OCI-LY7 (cell line): ENCODE measurements around the gene AFF3. TPM values are rescaled to one million over a fixed set of nuclear protein-coding genes. Genes with fewer than 3 reads are reported as not detected.

Source experiments
- BruUV-seq: library from RNA; stranded (reverse); fragments of 400-500 nt; replicated peaks from 2 replicates; lab custom pipeline; 2021; lab: Mats Ljungman, UMichigan
- CTCF ChIA-PET: fragments of 300-600 bp; sonication (Branson Sonifier 250); formaldehyde crosslinking; loops from one replicate; lab custom pipeline; 2022; ENCODE audit warnings: antibody characterized with exemption; ENCODE audit not compliant: unreplicated experiment; lab: Charles Lee
- POLR2A ChIA-PET: fragments of 300-600 bp; sonication (Branson Sonifier 250); formaldehyde crosslinking; loops from one replicate; lab custom pipeline; 2022; ENCODE audit warnings: antibody characterized with exemption; lab: Charles Lee
- DNase-seq: peaks from one replicate; pipeline ENCODE4 v3.0.0-alpha.2; 2015; ENCODE audit warnings: low spot score
- H2AFZ ChIP-seq: fragments of 200-600 bp; sonication (generic), shearing (Covaris generic); 2 replicates; pipeline ENCODE4 v1.6.1; 2014; ENCODE audit warnings: mild to moderate bottlenecking, antibody characterized with exemption, low read length, moderate library complexity
- H3K27ac ChIP-seq: fragments of 200-600 bp; sonication (generic); 2 replicates; pipeline ENCODE4 v1.5.1; 2014; ENCODE audit warnings: mixed run types, low read depth, mild to moderate bottlenecking, moderate library complexity, low read length, inconsistent platforms; ENCODE audit not compliant: poor library complexity, severe bottlenecking
- H3K36me3 ChIP-seq: fragments of 200-600 bp; sonication (generic); 2 replicates; pipeline ENCODE4 v1.6.1; 2014; ENCODE audit warnings: mild to moderate bottlenecking, antibody characterized with exemption, low read length, moderate library complexity, mixed read lengths; ENCODE audit not compliant: insufficient read depth
- H3K4me1 ChIP-seq: fragments of 200-600 bp; sonication (generic); 2 replicates; pipeline ENCODE4 v1.5.1; 2014; ENCODE audit warnings: mild to moderate bottlenecking, low read length; ENCODE audit not compliant: insufficient read depth, poor library complexity, severe bottlenecking
- H3K4me2 ChIP-seq: fragments of 200-600 bp; sonication (generic); 2 replicates; pipeline ENCODE4 v1.6.1; 2014; ENCODE audit warnings: mild to moderate bottlenecking, low read length
- H3K4me3 ChIP-seq: fragments of 200-600 bp; sonication (generic); 2 replicates; pipeline ENCODE4 v1.5.1; 2014; ENCODE audit warnings: mild to moderate bottlenecking, low read depth, low read length; ENCODE audit not compliant: poor library complexity, severe bottlenecking
- H3K79me2 ChIP-seq: fragments of 200-600 bp; sonication (generic); 2 replicates; pipeline ENCODE4 v1.6.1; 2016; ENCODE audit warnings: low read depth, mild to moderate bottlenecking, low read length, moderate library complexity, mixed read lengths; ENCODE audit not compliant: insufficient read depth
- H3K9me2 ChIP-seq: fragments of 200-600 bp; sonication (generic); 2 replicates; pipeline ENCODE4 v1.6.1; 2016; ENCODE audit warnings: mild to moderate bottlenecking, low read length, mixed read lengths; ENCODE audit not compliant: insufficient read depth
- H3K9me3 ChIP-seq: fragments of 200-600 bp; sonication (generic); 2 replicates; pipeline ENCODE4 v1.6.1; 2014; ENCODE audit warnings: mild to moderate bottlenecking, mixed run types, low read length, mixed read lengths
- H4K20me1 ChIP-seq: fragments of 200-600 bp; sonication (generic); 2 replicates; pipeline ENCODE4 v1.6.1; 2014; ENCODE audit warnings: mild to moderate bottlenecking, antibody characterized with exemption, low read length, moderate library complexity, mixed read lengths; ENCODE audit not compliant: insufficient read depth
- EZH2phosphoT487 ChIP-seq: fragments of 200-600 bp; sonication (generic); IDR thresholded peaks from 2 replicates; pipeline ENCODE4 v1.6.1; 2018; ENCODE audit warnings: low read depth, borderline replicate concordance, mild to moderate bottlenecking, mixed run types, antibody characterized with exemption, low read length, moderate library complexity, mixed read lengths
- intact Hi-C: fragments of 100-400 bp; cut with micrococcal nuclease; formaldehyde crosslinking; loops from one replicate; pipeline ENCODE4 v1.10.0; 2022; ENCODE audit not compliant: unreplicated experiment
- total RNA-seq, 2 experiments: library from RNA; depleted of rRNA in 1 of 2; stranded (reverse); fragments of >200 nt in 1 of 2; shearing (Covaris generic) in 1 of 2; gene quantifications; 2 replicates each; pipeline ENCODE4 v1.2.3, GENCODE V29; 2014 to 2022
- TF ChIP-seq, protein P1 (sequence below): fragments of 200-600 bp; sonication (generic); conservative IDR thresholded peaks from 2 replicates; pipeline ENCODE4 v1.5.1; 2014; ENCODE audit warnings: mild to moderate bottlenecking, antibody characterized with exemption, low read length, moderate library complexity, mixed read lengths

AFF3 gene
- total RNA-seq, 2 experiments from 2014 or later, result 131 to 133 TPM

DNA sequence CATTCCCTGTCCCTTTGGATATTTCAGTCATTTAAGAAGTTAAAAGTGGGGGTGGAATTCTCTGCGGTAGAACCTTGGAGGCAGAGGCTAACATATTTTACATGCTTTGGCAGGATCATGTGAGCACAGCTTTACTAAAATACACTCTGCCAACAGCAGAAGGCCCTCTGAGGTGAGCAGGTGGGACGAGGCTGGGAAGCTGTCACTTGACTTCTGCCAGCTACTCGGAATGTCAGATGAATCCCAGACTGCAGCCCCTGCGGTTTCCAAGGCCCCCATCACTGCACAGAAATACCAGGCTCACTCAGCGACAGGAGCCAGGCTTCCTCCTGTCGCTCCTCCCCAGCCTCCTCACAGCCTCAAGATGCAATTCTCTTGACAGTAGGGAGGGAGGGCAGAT is 431.7 kb downstream of the AFF3 start:
- BruUV-seq, result no TSS peak
- Histone ChIP-seq H3K27ac (no peak overlapping the region), H2AFZ (no peak overlapping the region), H3K9me2 (no peaks in the 10 kb centered on the region), H3K9me3 (no peaks in the 10 kb centered on the region), H3K36me3 (peaks cover 9% of the 10 kb centered on the region; the same call in 1 of the 2 replicates), H3K4me3 (no peak overlapping the region), H3K4me2 (no peak overlapping the region), H3K79me2 (peaks cover 3% of the 10 kb centered on the region; the same call in 1 of the 2 replicates), H4K20me1 (no peaks in the 10 kb centered on the region), H3K4me1 (peaks cover 39% of the 10 kb centered on the region)
- DNase-seq, result no peak
- POLR2A ChIA-PET, result no interaction called here
- no peak for TF ChIP-seq EZH2phosphoT487
- TF ChIP-seq, protein P1, sequence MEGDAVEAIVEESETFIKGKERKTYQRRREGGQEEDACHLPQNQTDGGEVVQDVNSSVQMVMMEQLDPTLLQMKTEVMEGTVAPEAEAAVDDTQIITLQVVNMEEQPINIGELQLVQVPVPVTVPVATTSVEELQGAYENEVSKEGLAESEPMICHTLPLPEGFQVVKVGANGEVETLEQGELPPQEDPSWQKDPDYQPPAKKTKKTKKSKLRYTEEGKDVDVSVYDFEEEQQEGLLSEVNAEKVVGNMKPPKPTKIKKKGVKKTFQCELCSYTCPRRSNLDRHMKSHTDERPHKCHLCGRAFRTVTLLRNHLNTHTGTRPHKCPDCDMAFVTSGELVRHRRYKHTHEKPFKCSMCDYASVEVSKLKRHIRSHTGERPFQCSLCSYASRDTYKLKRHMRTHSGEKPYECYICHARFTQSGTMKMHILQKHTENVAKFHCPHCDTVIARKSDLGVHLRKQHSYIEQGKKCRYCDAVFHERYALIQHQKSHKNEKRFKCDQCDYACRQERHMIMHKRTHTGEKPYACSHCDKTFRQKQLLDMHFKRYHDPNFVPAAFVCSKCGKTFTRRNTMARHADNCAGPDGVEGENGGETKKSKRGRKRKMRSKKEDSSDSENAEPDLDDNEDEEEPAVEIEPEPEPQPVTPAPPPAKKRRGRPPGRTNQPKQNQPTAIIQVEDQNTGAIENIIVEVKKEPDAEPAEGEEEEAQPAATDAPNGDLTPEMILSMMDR, result no peak
- intact Hi-C loops, result no loop called here
- CTCF ChIA-PET, result no interaction called here

DNA sequence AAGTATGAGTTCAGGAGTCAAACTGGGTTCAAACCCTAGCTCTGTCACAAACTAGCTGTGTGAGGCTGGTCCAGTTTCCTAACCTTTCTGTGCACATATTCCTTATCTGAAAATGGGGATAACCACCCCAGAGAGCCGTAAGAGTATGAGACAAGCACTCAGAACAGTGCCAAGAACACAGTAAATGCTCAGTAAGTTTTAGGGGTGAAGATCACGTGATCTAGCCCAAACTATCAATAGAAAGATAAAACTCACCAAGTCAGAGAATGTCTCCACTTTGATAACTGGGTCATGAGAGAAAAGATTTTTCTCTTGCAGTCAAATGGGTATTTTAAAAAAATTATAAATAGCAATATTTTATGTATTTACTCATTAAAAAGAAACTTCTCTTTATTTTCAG is 433.2 kb downstream of the AFF3 start:
- BruUV-seq, result no TSS peak
- ChIA-PET POLR2A (interaction anchor here (0.5 to 0.6 kb wide), 2 partner anchors 82 to 86 kb away, joined by 3 to 4 read pairs; no protein-coding TSS in a partner anchor), CTCF (no interaction called here)
- intact Hi-C loops, result loop anchor here (10.0 kb wide), 1 partner anchor 154 kb away; no protein-coding TSS in a partner anchor
- peaks cover 16% of the 10 kb centered on the region for H3K36me3 ChIP-seq
- TF ChIP-seq, protein P1, result no peak
- no peak for TF ChIP-seq EZH2phosphoT487
- H3K27ac ChIP-seq, result no peak overlapping the region
- peaks cover 39% of the 10 kb centered on the region for H3K4me1 ChIP-seq
- H3K4me2 ChIP-seq, result no peak overlapping the region
- H2AFZ ChIP-seq, result no peak overlapping the region
- no peak overlapping the region for H3K4me3 ChIP-seq
- no peak for DNase-seq
- H3K9me2 ChIP-seq, result no peaks in the 10 kb centered on the region
- H3K79me2 ChIP-seq, result peaks cover 3% of the 10 kb centered on the region; the same call in 1 of the 2 replicates
- H4K20me1 ChIP-seq, result no peaks in the 10 kb centered on the region
- H3K9me3 ChIP-seq, result no peaks in the 10 kb centered on the region

DNA sequence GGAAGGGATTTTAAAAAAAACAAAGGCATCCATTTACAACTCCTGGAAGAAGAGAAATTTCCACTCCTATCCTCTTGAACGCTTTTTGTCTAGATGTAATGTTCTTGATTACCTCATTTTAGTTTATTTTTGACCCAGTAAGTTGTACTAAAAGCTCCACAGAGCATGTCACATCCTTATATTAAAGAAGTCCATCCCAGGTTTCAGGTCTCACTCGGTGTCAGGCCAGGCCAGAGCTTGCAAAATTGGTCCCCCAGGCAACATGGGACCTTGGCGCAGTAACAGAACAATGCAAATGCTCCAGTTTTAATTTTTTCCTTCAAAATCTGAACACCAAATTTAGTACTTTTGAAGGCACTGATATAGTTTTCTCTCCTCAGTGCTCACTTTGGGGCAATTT is 434.2 kb downstream of the AFF3 start:
- Histone ChIP-seq H3K4me2 (peak overlapping the region; percentile 83), H3K27ac (peak overlapping the region; percentile 16), H3K9me2 (no peaks in the 10 kb centered on the region), H3K4me3 (no peak overlapping the region), H3K4me1 (peaks cover 39% of the 10 kb centered on the region), H3K9me3 (no peaks in the 10 kb centered on the region), H3K79me2 (peaks cover 3% of the 10 kb centered on the region; the same call in 1 of the 2 replicates), H2AFZ (peak overlapping the region; percentile 11; the same call in 1 of the 2 replicates), H3K36me3 (peaks cover 25% of the 10 kb centered on the region), H4K20me1 (no peaks in the 10 kb centered on the region)
- BruUV-seq, result no TSS peak
- POLR2A ChIA-PET, result no interaction called here
- no peak for TF ChIP-seq EZH2phosphoT487
- TF ChIP-seq, protein P1, result no peak
- peak; percentile 31 for DNase-seq
- intact Hi-C loops, result loop anchor here (10.0 kb wide), 1 partner anchor 153 kb away; no protein-coding TSS in a partner anchor
- CTCF ChIA-PET, result no interaction called here
